Measurements from ENCODE around the gene EDAR.

EDAR gene

DNA sequence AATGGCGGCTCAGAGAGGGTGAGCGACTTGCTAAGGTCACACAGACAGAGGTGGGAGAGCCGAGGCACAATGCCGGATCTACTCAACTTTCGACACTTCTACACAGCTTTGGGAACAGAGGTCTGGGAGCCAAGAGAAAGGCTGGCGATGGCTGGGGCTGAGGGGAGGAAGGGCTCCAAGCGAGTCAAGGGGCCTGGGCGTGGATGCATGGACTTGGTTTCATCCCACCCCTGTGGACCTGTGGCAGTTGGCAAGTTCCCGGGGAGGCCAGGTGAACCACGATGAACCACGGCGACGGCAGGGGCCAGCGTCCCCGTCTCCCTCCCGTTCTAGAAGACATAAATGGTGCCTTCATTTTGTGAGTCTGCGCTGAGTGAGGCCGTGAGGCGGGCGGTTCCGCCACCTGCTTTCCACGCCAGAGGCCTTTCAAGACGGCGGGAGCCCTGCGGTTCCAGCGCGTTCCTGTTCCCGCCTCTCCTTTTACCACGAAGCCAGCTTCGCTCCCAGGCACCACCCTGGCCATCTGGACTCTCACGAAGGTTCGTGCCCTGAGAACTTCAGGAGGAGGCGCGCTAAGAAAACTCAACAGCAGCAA lies 46.7 kb downstream of the EDAR start:
- DNase-seq (ENCODE audit: low read depth in 1 of 2, low spot score in 1 of 2) = no peak

DNA sequence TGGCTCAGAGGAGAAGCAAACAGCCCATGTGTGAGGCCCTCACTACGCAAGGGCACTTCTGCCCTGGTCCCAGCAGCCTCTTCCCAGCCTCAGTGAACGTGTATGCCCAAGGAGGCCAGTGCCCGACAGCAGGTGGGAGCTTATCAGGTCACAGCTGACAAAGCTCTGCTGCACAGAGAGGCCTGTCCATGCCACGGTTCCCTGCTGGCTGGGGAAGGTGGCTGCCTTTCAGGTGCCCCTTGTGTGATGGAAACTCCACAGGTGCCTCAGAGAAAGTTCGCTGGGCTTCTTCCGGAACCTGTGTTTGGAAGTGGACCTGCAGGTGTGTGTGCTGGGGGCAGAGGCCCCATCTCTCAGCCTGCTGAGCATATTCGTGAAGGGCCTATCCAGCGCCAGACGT lies 47.3 kb downstream of the EDAR start:
- no peak for DNase-seq (ENCODE audit: low read depth in 1 of 2, low spot score in 1 of 2)

DNA sequence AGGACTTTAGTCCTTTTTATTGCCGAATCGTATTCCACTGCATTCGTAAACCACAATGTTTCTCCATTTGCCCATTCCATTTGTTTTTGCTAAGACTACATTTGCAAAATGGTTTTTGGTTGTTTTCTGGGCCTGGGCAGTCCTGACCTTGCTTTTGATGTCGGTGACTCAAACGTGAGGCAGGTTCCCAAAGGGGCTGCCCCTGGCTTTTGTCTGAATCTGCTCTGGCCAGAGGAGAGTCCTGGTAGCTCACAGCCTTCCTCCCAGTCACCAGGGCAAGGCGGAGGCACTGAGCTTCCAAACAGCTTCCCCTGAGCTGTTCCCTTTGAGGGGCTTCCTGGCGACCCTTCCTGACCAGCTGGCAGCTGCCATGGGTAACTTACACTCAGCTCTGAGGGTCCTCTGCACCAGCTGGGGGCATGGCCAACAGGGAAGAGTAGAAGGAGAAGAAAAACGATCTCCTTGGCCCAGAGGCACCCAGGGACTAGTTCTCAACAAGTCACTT lies 47.8 kb downstream of the EDAR start:
- DNase-seq (ENCODE audit: low read depth in 1 of 2, low spot score in 1 of 2) = no peak

DNA sequence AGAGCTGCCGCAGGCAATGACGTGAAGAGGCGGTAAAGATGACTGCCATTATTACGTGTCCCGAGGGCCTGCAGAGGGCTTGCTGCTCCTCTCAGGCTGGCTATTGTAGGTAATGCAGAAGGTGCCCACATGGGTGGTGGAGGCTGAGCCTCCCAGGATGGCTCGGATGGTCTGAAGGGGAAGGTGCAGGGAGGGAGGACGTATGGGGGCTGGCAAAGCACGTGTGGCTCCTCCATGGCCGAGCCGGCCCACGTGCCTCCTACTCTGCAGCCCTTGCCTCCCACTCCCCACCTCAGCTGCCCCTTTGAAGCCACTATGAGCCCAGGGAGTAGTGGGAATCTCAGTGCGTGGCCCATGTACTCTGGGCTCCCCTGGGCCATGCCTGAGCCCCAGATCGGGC lies 48.9 kb downstream of the EDAR start:
- DNase-seq (ENCODE audit: low read depth in 1 of 2, low spot score in 1 of 2) = no peak

DNA sequence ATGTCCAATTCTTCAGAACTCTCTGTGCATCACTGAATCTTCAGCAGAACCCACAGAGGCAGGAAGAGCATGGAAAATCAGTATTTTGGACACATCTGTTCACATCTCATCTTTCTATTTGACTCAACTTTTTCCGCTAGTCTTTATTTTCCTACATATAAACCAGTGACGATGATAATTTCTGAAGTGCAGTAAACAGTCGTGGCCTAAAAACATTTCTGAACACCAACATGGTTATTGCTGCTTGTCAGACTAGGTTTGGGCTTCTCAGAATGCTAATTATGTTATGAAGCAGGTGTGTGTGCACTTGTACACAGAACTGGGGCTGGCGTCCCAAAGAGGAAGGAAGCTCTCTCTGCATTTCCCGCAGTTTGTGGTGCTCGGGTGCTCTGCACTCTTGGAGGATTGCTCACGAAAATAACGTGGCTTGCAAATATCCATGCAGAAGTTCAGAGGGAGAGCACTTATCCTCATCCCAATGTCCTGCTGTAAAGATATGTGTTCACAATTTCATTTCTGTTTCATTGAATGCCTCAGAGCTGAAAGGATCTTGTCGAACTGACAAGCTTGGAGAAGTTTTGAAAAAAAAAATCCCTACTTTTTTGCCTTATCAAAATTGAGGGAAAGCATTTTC lies 50.8 kb downstream of the EDAR start:
- no peak for DNase-seq (ENCODE audit: low read depth in 1 of 2, low spot score in 1 of 2)

DNA sequence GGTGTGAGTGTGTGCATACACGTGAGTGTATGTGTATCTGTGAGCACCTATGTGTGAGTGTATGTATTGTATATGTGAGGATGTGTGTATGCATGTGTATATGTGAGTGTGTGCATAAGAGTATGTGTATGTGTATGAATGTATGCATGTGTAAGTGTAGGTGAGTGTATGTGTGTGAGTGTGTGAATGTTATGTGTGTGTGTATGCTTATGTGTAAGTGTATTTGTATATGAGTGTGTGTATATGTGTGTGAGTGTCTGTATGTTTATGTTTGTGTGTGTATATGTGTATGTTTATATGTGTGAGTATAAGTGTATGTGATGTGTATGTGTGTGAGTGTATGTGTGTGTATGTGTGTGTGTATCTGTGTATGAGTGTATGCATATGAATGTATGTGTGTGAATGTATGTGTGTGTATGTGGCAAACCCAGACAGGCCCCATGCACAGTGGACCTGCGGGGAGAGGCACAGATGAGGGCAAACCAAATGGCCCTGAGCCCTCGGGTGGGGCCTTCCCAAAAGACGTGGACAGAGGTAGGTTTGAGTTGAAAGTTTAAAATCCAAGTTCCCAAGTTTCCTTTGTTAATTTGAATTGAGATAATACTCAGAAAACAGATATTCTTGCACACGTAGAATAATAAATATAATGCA lies 51.5 kb downstream of the EDAR start:
- DNase-seq (ENCODE audit: low read depth in 1 of 2, low spot score in 1 of 2) = no peak

DNA sequence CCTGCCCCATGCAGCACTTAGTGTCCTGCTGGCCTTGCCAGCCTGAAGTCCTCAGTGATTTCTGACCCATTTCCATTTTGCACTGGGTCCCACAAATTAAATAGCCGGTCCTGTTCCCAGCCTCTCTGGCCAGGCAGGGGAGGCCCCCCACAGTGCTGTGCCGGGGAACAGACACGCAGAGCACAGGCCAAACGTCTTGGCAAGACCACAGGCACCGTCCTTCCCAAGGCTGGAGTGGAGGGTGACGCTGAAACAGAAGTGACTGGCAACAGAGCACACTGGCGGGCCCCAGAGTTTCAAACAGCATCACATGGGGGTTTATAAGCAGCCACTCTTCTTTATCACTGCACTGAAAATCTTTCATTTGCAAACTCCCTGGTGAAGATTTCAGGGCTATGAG lies 52.2 kb downstream of the EDAR start:
- no peak for DNase-seq (ENCODE audit: low read depth in 1 of 2, low spot score in 1 of 2)

DNA sequence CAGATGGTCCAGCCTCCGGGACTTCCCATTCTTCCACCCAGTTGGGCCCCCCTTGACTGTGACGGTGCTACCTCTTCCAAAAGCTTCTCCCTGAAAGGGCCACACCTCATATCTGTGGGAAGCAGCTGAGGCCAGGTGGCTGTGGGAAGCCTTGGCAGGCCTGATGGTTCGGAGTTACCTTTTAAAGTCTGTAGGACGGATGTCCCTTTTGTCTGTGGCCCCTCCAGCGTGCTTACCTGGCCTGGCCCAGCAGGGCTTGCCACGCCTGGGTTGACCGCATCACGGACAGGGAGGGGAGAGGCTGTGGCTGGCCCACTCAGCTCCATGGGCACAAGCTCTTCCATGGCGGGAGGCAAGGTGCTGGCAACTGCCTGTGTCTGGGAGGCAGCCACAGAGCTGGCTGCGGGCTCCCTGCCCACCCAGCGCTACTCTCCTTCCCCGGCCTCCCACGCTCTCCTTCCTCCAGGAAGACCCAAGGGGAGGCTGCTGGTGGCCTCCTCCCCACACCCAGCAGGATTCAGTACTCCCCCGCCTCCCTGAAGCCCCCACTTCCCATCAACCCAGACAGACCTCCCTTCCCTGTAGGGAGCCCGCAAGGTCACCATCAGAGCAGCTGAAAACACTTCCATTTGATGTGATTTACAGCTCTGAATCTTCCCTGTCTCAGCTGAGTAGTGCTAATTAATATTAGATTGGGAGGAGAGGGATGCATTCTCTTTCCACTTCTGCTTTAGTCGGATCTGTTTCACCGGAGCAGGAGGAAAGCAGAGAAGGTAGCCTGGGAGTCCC lies 52.8 kb downstream of the EDAR start:
- DNase-seq (ENCODE audit: low read depth in 1 of 2, low spot score in 1 of 2) = no peak

DNA sequence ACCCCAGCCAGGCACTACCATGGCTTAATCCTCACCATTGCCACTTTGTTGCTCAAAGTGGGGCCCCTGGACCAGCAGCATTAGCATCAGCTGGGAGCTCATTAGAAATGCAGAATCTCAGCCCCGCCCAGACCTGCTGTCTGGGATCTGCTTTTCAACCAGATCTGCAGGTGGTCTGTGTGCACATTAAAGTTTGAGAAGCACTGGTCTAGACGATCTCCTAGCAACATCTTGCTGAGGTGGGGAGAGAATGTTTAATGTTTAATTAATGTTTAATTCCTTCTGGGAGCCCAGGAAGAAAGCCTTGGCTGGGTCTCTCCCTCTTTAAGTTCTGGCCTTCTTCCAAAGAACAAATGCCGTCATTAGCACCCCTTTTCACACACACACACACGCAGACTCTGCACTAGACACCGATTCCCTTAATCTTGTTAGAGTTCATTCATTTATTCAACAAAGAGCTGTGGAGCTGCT lies 53.7 kb downstream of the EDAR start:
- no peak for DNase-seq (ENCODE audit: low read depth in 1 of 2, low spot score in 1 of 2)

DNA sequence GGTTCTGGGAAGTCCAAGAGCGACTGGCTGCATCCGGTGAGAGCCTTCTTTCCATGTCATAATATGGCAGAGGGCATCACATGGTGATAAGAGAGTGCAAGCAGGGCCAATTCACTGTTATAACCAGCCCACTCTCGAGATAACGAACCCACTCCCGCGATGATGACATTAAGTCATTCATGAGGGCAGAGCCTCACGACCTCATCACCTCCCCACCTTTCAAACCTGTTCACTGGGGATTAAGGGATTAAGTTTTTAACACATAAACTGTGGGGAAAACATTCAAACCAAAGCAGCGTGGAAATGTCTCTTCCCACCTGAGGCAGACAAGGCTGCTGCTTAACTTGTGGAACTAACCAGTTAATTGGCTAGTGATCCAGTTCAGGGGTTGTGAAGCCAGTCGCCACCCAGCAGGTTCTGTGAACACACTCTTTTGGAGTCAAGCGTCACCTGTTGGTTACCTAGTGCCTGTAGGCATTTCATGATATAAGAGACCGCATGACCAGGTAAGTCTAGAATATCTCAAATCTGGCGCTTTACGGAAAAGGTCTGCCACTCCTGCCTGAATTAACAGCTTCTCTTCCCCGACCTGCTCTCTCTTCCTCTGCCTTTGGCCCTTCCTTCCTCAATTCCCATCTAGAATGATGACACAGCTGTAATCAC lies 54.3 kb downstream of the EDAR start:
- DNase-seq (ENCODE audit: low read depth in 1 of 2, low spot score in 1 of 2) = no peak

DNA sequence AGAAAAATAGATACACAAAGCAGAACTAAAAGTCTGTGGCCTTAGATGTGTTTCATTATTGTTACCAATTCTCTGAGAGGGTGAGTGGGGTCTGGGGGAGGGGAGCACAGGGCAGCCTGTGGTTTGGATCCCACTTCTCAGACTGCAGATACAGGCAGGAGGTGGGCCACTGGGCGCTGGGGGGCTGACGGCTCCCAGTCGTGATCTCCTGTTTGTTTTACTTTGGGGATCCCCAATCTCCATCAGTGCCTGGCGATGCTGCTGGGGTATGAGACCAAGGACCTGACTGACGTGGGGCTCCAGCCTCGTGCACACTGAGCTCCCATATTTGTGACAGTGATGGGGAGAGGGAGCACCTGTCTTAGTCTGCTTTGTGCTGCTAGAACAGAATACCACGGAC lies 54.9 kb downstream of the EDAR start:
- DNase-seq (ENCODE audit: low read depth in 1 of 2, low spot score in 1 of 2) = no peak

DNA sequence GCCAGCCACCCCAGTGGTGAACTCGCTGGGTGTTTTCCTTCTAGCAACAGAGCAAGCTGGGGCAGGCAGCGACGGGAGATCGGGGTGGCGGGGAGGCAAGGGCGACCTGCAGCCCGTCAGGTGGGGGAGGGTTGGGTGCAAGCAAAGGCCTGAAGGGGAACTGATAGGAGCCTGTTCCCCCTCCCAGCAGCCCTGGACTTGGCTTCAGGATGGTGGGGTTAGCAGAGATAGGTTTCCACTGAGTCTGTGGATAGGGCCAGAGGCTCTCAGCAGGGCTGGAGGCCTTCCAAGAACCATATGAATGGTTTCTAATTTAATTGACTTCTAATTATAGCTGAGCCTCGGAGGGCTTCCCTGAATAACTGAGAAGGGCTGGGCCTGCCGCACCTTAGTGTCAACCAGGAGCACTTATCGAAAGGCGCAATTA lies 55.3 kb downstream of the EDAR start:
- no peak for DNase-seq (ENCODE audit: low read depth in 1 of 2, low spot score in 1 of 2)

DNA sequence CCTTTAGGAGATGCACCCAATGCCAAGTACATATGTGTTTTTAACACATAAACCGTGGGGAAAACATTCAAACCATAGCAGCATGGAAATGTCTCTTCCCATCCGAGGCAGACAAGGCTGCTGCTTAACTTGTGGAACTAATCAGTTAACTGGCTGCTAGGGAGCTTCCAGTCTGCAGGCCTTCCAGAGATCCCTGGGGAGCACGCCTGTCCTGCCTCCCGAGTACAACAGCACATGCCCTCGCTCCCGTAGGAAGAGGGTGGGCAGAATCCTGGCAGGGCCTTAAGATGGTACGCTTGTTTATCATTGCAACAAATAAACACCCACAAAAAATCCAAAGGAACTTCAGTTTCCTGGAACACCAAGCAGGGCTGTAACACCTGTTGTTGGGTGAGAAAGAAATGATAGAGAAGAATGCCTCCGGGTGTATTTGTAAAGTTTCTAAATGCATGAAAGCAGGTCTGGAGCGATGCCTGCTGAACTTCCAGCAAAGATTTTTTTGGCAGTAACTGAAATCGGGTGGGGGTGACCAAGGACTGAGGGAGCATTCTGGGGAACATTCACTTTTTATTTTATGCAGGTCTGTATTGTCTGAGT lies 56.2 kb downstream of the EDAR start:
- DNase-seq (ENCODE audit: low read depth in 1 of 2, low spot score in 1 of 2) = no peak

DNA sequence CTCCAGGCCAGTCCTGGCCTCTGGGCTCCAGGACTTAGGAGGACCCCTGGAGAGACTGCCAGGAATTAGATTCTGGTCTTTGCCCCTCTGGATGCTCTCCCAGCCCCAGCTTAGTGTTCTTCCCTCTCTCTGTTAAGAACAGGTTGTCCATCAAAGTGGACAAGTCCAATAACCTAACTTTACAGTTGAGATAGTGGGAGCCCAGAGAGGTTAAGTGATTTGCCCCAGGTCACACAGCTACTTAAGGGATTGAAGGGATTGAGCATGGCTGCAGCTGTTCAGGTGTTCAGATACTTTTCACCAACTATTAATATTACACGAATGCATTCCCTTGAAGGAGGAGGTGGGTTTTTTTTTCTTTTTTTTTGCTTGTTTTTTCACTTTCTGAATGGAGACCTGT lies 57.6 kb downstream of the EDAR start:
- no peak for DNase-seq (ENCODE audit: low read depth in 1 of 2, low spot score in 1 of 2)

DNA sequence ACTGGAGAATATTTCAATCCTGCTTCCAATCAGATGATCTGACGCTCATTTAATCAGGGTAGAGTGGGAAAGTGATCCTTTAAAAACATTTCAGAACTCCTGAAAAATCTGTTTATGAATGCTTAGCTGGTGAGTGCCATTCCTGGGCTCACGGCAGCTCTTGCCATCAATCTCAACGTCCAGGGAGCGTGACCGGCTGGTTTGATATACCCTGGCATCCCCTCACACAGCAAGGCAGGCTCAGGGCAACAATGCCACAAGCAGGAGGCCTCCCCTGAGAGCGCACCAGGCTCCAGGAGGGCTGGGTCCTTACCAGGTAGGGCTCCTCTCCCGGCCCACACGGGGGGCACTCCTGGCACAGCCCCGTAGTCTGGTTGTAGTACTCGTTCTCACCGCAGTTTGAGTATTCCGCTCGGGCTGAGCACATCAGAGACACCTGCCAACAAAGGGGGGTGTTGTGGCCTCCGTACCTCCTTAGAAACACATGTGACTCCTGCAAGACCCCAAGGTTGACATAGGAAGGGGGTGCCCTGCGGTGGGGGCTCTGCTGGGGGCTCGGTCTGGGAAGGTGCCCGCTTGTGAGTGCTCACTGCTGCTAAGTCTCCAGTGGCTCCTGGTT lies 59.1 kb downstream of the EDAR start:
- no peak for DNase-seq (ENCODE audit: low read depth in 1 of 2, low spot score in 1 of 2)

DNA sequence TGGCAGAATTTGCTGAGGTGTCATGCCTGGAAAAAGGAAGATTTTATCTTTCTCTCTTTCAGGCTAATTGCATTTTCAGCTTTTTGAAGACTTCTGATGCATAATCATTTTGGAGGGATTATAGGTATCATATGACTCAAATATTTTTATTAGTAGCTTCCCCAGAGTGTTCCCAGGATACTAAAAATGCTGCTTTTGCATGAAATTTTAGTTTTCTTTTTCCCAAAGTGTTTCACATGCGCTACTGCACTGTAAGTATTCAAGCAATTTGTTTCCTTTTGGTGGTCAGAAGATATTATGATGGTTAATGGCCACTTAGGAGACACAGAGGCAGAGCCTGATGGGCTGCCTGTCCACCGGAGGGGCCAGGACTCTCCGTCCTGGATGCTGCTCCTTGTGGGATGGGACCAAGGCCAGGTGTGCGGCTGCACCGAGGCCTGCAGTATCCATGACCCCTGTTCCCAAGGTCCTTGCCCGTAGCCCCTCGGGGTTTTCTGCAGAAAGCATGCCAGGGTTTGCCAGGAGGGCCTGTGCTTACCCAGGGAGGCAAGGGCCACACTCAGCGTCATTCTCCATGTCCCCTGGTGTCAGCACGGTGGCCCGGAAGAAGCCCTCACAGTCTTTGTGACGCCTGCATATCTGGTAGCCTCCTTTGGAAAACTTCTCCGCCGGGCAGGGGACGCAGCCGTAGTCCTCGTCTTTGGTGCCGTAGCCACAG lies 60.2 kb downstream of the EDAR start:
- DNase-seq (ENCODE audit: low read depth in 1 of 2, low spot score in 1 of 2) = no peak

DNA sequence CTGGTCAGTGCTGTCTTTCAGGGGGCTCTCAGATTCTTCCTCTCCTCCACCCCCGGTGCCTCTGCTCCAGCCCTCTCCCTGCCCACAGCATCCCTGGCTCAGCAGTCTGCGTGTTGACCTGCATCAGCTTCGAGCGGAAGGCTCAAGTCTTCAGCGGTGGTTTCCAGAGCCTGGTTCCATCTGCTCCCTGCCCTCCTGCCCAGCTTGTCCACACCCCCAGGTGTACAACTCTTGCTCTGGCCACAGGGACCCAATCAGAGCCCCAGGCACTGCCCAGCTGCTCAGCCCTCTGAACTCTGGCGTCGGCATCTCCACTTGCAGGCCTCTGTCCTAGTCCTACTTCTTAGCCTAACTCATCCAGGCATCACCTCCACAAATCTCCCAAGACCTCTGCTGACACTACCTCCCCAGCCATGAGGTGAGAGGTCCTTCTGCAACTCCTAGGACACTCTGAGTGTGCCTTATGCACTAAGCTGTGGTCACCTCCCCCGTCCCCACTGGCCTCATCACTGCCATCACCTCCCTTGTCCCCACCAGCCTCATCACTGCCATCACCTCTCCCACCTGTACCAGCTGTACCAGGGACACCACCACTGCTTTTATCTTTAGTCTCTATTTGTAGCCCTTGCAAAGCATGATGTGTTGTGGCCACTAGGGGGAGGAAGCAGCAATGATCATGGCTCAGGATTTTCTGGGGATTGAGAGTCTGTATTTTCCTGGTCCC lies 60.9 kb downstream of the EDAR start:
- DNase-seq (ENCODE audit: low read depth in 1 of 2, low spot score in 1 of 2) = no peak

DNA sequence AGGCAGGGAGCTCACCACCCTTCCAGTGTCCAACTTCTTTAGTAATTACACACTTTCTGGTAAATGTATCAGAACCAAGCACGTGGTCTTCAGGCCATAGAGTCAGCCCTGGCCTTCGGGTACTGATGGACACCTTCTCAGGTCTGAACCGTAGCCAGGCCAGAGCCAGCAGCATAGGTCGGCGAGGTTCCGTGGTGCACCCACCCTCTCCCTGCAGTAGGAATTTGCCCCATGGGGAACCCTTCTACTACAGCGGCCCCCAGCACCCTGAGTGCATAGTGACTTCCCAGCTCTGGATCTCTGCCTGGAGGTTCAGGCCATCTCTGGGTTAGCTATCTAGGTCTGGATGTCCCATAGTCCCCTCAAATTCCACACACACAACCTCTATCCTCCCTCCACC lies 61.6 kb downstream of the EDAR start:
- DNase-seq (ENCODE audit: low read depth in 1 of 2, low spot score in 1 of 2) = no peak

All from activated T-helper 1 cell treated with anti-CD3 and anti-CD28 coated beads, Interleukin-2, amount 50 U/mL, for 16 hours (primary cell).